ENCODE measurements around the gene PCBP2.

- no peak for TF ChIP-seq CTCF (IDR thresholded peaks at IDR 0.05)
- no peak for TF ChIP-seq POLR2A (IDR thresholded peaks at IDR 0.05)
Observed at GRCh38 chr12:53467880-53468279, 16.0 kb downstream of the PCBP2 start.
